Stimulated activated CD4-positive, alpha-beta T cell treated with anti-CD3 and anti-CD28 coated beads, Interleukin-4, amount 100 ng/mL, for 1 hour (primary cell): ENCODE measurements around the gene MUCL3.
"Not testable (repeated sequence)": the region's sequence is repeated elsewhere in the genome, so short reads cannot be mapped to it uniquely, and the experiment has no call there.

Source experiments
- DNase-seq: peaks from one replicate; pipeline ENCODE4 v3.0.0-alpha.2; 2020

The MUCL3 gene

GRCh38 chr6:30988209-30988825, 47.5 kb downstream of the MUCL3 start:
- DNase-seq = no peak

DNA sequence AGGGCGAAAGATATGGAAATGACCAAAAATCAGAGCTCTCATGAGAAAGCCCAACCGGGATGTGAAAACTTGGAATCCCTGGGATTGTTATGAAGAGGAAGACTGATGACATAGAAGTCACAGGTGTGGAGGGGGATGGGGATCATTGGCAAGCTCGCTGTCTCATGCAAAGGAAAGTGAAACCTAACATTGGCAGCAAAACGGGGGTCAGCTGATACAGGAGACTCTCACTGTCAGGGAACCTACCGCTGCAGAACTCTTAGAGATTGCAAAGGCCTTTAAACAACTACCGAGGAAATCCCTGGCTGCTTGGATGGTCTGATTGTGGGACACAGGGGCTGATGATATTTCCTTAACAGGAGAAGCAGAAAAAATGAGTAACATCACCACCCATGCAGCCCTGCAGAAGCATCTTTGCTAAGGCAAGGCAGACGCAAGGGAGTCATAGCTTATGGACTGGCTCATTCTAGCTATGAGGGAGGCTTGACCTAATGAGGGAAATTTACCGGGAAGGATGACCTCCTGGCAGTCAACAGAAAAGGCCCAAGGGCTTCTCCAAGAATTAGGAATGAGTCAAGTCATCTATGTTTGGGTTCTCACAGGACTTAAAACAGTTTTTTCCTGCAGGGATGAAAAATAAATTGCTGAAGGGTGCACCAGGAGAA, 49.8 kb downstream of the MUCL3 start:
- peak; percentile 6 for DNase-seq

- DNase-seq = no peak
These were observed 51.1 kb downstream of the MUCL3 start for GRCh38 chr6:30991891-30992290.

- no peak for DNase-seq
These were observed 56.5 kb downstream of the MUCL3 start for GRCh38 chr6:30997301-30997700.

DNA sequence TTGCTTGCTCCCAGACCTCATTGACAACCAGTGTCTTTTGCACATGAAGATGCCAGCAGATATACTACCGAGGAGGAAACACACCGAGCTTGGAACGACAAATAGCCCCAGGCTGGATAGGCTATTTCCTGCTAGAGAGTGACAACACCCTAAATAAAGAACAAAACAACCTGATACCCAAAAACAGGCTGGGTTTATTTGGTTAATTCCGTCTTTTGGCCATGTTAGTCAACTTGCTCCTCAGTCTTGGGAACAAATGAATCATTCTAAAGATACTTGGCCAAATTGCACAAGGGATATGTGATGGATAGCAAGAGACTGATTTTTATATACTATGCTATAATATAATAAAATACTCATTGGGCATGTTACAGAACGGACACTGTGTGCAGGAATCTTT, 58.0 kb downstream of the MUCL3 start:
- DNase-seq = no peak

DNA sequence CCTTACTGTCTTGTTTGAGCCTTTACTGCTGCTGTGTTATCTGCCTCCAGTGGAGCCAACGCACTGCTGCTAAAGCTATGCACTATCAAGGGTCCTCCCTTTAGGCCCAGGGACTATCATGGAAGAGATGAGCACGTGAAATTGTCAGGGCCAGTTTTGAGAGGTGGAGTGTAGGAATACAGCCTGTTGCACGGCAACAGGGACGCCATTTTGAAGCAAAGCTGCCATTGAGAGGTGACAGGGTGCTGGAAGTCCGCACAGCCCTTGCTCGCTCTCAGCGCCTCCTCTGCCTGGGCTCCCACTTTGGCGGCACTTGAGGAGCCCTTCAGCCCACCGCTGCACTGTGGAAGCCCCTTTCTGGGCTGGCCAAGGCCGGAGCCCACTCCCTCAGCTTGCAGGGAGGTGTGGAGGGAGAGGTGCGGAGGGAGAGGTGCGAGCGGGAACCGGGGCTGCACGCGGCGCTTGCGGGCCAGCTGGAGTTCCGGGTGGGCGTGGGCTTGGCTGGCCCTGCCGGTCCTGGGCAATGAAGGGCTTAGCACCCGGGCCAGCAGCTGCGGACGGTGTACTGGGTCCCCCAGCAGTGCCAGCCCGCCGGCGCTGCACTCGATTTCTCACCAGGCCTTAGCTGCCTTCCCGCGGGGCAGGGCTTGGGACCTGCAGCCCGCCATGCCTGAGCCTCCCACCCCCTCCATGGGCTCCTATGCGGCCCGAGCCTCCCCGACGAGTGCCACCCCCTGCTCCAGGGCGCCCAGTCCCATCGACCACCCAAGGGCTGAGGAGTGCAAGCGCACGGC, 59.5 kb downstream of the MUCL3 start:
- DNase-seq = not testable (repeated sequence)

DNA sequence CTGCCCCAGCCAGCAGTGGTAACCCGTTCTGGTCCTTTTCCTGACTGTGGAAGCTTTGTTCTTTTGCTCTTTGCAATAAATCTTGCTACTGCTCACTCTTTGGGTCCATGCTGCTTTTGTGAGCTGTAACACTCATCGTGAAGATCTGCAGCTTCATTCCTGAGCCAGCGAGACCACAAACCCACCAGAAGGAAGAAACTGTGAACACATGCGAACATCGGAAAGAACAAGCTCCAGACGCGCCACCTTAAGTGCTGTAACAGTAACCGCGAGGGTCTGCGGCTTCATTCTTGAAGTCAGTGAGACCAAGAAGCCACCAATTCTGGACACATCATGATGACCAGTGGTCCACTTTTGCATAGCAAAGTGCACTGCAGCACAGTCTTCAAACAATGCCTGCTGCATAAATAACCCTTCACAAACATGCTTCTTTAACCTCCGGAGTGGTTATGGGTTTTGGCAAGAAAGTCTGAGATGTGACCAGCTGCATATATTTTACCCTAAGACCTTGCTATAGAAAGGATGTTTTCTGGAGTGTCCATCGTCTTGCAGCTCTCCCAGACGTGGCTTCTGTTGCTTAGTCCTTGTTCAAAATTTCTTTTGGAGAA, 60.6 kb downstream of the MUCL3 start:
- no peak for DNase-seq

- DNase-seq = no peak
These were observed 61.7 kb downstream of the MUCL3 start for GRCh38 chr6:31002471-31002870.
